Measurements from ENCODE around the gene EMC10.
"Not testable (repeated sequence)": the region's sequence is repeated elsewhere in the genome, so short reads cannot be mapped to it uniquely, and the experiment has no call there.

Gene EMC10

GRCh38 chr19:50434525-50434924 lies 41.8 kb upstream of the EMC10 start:
- Histone ChIP-seq H3K4me3 (ENCODE audit: severe bottlenecking) (no peak overlapping the region), H3K4me1 (ENCODE audit: insufficient read depth, poor library complexity, severe bottlenecking) (no peaks in the 10 kb centered on the region)
- TF ChIP-seq CTCF (IDR thresholded peaks at IDR 0.05; ENCODE audit: poor library complexity, severe bottlenecking): no peak

GRCh38 chr19:50435221-50435620 lies 41.1 kb upstream of the EMC10 start:
- no peaks in the 10 kb centered on the region for H3K36me3 ChIP-seq (ENCODE audit: low read depth)
- H3K4me1 ChIP-seq (ENCODE audit: insufficient read depth, poor library complexity, severe bottlenecking): no peaks in the 10 kb centered on the region
- no peak for DNase-seq (ENCODE audit: low spot score)
- H3K27me3 ChIP-seq (ENCODE audit: insufficient read depth, poor library complexity, severe bottlenecking): peaks cover 9% of the 10 kb centered on the region
- TF ChIP-seq CTCF (IDR thresholded peaks at IDR 0.05; ENCODE audit: poor library complexity, severe bottlenecking): no peak
- H3K4me3 ChIP-seq (ENCODE audit: severe bottlenecking): no peak overlapping the region
- no peaks in the 10 kb centered on the region for H3K9me3 ChIP-seq (ENCODE audit: severe bottlenecking)
- ATAC-seq (ENCODE audit: low read depth): no peak
- H3K27ac ChIP-seq (ENCODE audit: poor library complexity, severe bottlenecking): no peak overlapping the region

More at GRCh38 chr19:50434525-50434924, 41.8 kb upstream of the EMC10 start:
- Histone ChIP-seq H3K9me3 (ENCODE audit: severe bottlenecking) (no peaks in the 10 kb centered on the region), H3K36me3 (ENCODE audit: low read depth) (no peaks in the 10 kb centered on the region), H3K27me3 (ENCODE audit: insufficient read depth, poor library complexity, severe bottlenecking) (peaks cover 9% of the 10 kb centered on the region), H3K27ac (ENCODE audit: poor library complexity, severe bottlenecking) (no peak overlapping the region)
- DNase-seq (ENCODE audit: low spot score) (no peak), ATAC-seq (ENCODE audit: low read depth) (no peak)

- Histone ChIP-seq H3K27ac (ENCODE audit: poor library complexity, severe bottlenecking) (no peak overlapping the region), H3K36me3 (ENCODE audit: low read depth) (no peaks in the 10 kb centered on the region), H3K4me1 (ENCODE audit: insufficient read depth, poor library complexity, severe bottlenecking) (no peaks in the 10 kb centered on the region), H3K4me3 (ENCODE audit: severe bottlenecking) (no peak overlapping the region), H3K9me3 (ENCODE audit: severe bottlenecking) (no peaks in the 10 kb centered on the region), H3K27me3 (ENCODE audit: insufficient read depth, poor library complexity, severe bottlenecking) (peaks cover 9% of the 10 kb centered on the region)
- DNase-seq (ENCODE audit: low spot score) (no peak), ATAC-seq (ENCODE audit: low read depth) (no peak)
- no peak for TF ChIP-seq CTCF (IDR thresholded peaks at IDR 0.05; ENCODE audit: poor library complexity, severe bottlenecking)
Measured at GRCh38 chr19:50435627-50436026, 40.7 kb upstream of the EMC10 start.

- no peak for DNase-seq (ENCODE audit: low spot score)
- TF ChIP-seq CTCF (IDR thresholded peaks at IDR 0.05; ENCODE audit: poor library complexity, severe bottlenecking): no peak
Measured at GRCh38 chr19:50437862-50438449, 38.4 kb upstream of the EMC10 start.

GRCh38 chr19:50439130-50439529 lies 37.2 kb upstream of the EMC10 start:
- ATAC-seq (ENCODE audit: low read depth); H3K4me1 ChIP-seq (ENCODE audit: insufficient read depth, poor library complexity, severe bottlenecking); H3K36me3 ChIP-seq (ENCODE audit: low read depth); H3K27ac ChIP-seq (ENCODE audit: poor library complexity, severe bottlenecking); H3K4me3 ChIP-seq (ENCODE audit: severe bottlenecking); H3K9me3 ChIP-seq (ENCODE audit: severe bottlenecking); DNase-seq (ENCODE audit: low spot score); H3K27me3 ChIP-seq (ENCODE audit: insufficient read depth, poor library complexity, severe bottlenecking): not testable (repeated sequence)

More at GRCh38 chr19:50437862-50438449, 38.4 kb upstream of the EMC10 start:
- no peak overlapping the region for H3K4me3 ChIP-seq (ENCODE audit: severe bottlenecking)
- no peaks in the 10 kb centered on the region for H3K4me1 ChIP-seq (ENCODE audit: insufficient read depth, poor library complexity, severe bottlenecking)
- ATAC-seq (ENCODE audit: low read depth): no peak
- no peak overlapping the region for H3K27ac ChIP-seq (ENCODE audit: poor library complexity, severe bottlenecking)
- H3K9me3 ChIP-seq (ENCODE audit: severe bottlenecking): no peaks in the 10 kb centered on the region
- no peaks in the 10 kb centered on the region for H3K36me3 ChIP-seq (ENCODE audit: low read depth)
- H3K27me3 ChIP-seq (ENCODE audit: insufficient read depth, poor library complexity, severe bottlenecking): peaks cover 1% of the 10 kb centered on the region

Measured in RWPE2 (cell line).